ENCODE data around the gene ZNF790.
A peak's percentile ranks its signal among the peaks of the same experiment; 100 is the strongest.
"Not testable (repeated sequence)": the region's sequence is repeated elsewhere in the genome, so short reads cannot be mapped to it uniquely, and the experiment has no call there.

ZNF790 gene

DNA sequence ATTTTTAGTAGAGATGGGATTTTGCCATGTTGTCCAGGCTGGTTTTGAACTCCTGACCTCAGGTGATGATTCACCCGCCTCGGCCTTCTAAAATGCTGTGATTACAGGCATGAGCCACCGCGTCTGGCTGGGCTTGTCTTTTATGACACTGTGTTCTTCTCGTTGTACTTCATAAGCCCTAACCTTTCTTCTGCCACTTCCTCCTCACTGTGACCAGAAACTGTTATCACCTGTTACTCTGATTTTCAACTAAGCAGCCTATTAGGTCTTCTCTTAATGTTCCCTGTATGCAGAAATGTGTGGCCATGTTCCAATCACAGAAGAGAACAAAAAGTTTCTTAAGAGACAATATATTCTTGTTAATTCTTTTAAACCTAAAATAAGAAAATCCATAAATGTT lies 16.4 kb downstream of the ZNF790 start:
- H3K4me1 ChIP-seq (ENCODE audit: control insufficient read depth, insufficient read depth, low read length) = no peaks in the 10 kb centered on the region
- peaks cover 87% of the 10 kb centered on the region for H3K9me3 ChIP-seq (ENCODE audit: control insufficient read depth, insufficient read depth, low read length)
- no peak overlapping the region for H3K27ac ChIP-seq (ENCODE audit: low read depth, low read length)
- peaks cover 70% of the 10 kb centered on the region for H3K36me3 ChIP-seq (ENCODE audit: control insufficient read depth, insufficient read depth, low read length)
- no peak overlapping the region for H3K4me3 ChIP-seq (ENCODE audit: low read depth, low read length)
- no peak overlapping the region for H3K9ac ChIP-seq (ENCODE audit: low read depth, low read length)
- no peaks in the 10 kb centered on the region for H3K27me3 ChIP-seq (ENCODE audit: control insufficient read depth, insufficient read depth, low read length)

DNA sequence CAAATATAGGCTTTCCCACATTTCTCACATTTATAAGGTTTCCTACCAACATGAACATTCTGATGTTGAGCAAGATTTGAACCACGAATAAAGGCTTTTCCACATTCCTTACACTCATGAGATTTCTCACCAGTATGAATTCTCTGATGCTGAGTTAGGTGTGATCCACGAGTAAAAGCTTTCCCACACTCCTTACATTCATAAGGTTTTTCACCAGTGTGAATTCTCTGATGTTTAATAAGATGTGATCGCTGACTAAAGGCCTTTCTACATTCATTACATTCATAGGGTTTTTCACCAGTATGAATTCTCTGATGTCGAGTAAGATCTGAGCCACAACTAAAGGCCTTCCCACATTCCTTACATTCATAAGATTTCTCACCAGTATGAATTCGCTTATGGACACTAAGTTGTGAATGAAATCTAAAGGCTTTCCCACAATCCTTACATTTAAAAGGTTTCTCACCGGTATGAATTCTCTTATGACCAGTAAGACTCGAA lies 19.0 kb downstream of the ZNF790 start:
- Histone ChIP-seq H3K27ac (ENCODE audit: low read depth, low read length) (no peak overlapping the region), H3K9ac (ENCODE audit: low read depth, low read length) (no peak overlapping the region), H3K4me1 (ENCODE audit: control insufficient read depth, insufficient read depth, low read length) (no peaks in the 10 kb centered on the region), H3K9me3 (ENCODE audit: control insufficient read depth, insufficient read depth, low read length) (peaks cover 94% of the 10 kb centered on the region), H3K4me3 (ENCODE audit: low read depth, low read length) (peak overlapping the region; percentile 4; the same call in 1 of the 2 replicates), H3K36me3 (ENCODE audit: control insufficient read depth, insufficient read depth, low read length) (peaks cover 64% of the 10 kb centered on the region), H3K27me3 (ENCODE audit: control insufficient read depth, insufficient read depth, low read length) (no peaks in the 10 kb centered on the region)

GRCh38 chr19:36807029-36807428 lies 31.2 kb downstream of the ZNF790 start:
- H3K27me3 ChIP-seq (ENCODE audit: control insufficient read depth, insufficient read depth, low read length) = no peaks in the 10 kb centered on the region
- peaks cover 17% of the 10 kb centered on the region for H3K36me3 ChIP-seq (ENCODE audit: control insufficient read depth, insufficient read depth, low read length)
- no peaks in the 10 kb centered on the region for H3K4me1 ChIP-seq (ENCODE audit: control insufficient read depth, insufficient read depth, low read length)
- no peak overlapping the region for H3K9ac ChIP-seq (ENCODE audit: low read depth, low read length)
- H3K9me3 ChIP-seq (ENCODE audit: control insufficient read depth, insufficient read depth, low read length) = peaks cover 55% of the 10 kb centered on the region
- no peak overlapping the region for H3K27ac ChIP-seq (ENCODE audit: low read depth, low read length)
- no peak overlapping the region for H3K4me3 ChIP-seq (ENCODE audit: low read depth, low read length)

DNA sequence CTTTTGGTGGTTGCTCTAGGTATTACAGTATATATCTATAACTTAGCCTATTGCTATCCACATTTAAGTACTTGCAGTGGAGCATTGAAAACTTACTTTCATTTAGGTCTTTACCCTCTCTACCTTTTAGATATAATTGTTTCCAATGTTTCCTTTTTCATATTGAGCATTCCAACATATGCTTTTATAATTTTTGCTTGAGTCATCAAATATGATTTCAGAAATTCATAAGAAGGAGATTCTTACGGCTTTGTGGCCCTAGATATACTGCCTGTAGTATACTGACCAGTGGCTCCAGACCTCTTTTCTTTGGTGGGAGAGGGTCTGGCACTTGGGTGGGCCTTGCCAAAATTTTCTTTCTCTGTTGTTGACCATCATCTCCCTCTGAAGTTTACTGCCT lies 32.8 kb downstream of the ZNF790 start:
- Histone ChIP-seq H3K36me3 (ENCODE audit: control insufficient read depth, insufficient read depth, low read length) (peaks cover 21% of the 10 kb centered on the region), H3K9me3 (ENCODE audit: control insufficient read depth, insufficient read depth, low read length) (peaks cover 41% of the 10 kb centered on the region), H3K4me1 (ENCODE audit: control insufficient read depth, insufficient read depth, low read length) (no peaks in the 10 kb centered on the region), H3K27ac (ENCODE audit: low read depth, low read length) (no peak overlapping the region), H3K27me3 (ENCODE audit: control insufficient read depth, insufficient read depth, low read length) (no peaks in the 10 kb centered on the region), H3K4me3 (ENCODE audit: low read depth, low read length) (no peak overlapping the region), H3K9ac (ENCODE audit: low read depth, low read length) (no peak overlapping the region)

- Histone ChIP-seq H3K9me3 (ENCODE audit: control insufficient read depth, insufficient read depth, low read length) (peaks cover 26% of the 10 kb centered on the region), H3K4me3 (ENCODE audit: low read depth, low read length) (peak overlapping the region; percentile 92), H3K27me3 (ENCODE audit: control insufficient read depth, insufficient read depth, low read length) (no peaks in the 10 kb centered on the region), H3K4me1 (ENCODE audit: control insufficient read depth, insufficient read depth, low read length) (no peaks in the 10 kb centered on the region), H3K36me3 (ENCODE audit: control insufficient read depth, insufficient read depth, low read length) (peaks cover 15% of the 10 kb centered on the region), H3K27ac (ENCODE audit: low read depth, low read length) (no peak overlapping the region), H3K9ac (ENCODE audit: low read depth, low read length) (peak overlapping the region; percentile 92)
These were observed 40.4 kb downstream of the ZNF790 start for GRCh38 chr19:36797786-36798108.

DNA sequence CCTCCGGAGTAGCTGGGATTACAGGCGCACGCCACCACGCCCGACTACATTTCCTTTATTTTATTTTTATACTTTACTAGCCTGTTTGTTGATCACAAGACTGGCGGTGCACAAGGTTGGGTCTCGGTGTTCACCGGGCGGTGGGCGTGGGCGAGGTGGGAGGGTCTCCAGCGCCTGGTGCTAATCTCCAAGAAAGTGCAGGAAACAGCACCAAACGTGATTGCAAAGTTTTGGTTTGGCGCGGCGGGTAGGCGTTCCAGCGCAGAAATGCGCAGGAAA lies 41.5 kb downstream of the ZNF790 start:
- Histone ChIP-seq H3K27me3 (ENCODE audit: control insufficient read depth, insufficient read depth, low read length) (no peaks in the 10 kb centered on the region), H3K4me1 (ENCODE audit: control insufficient read depth, insufficient read depth, low read length) (no peaks in the 10 kb centered on the region), H3K9ac (ENCODE audit: low read depth, low read length) (0 out of 2 replicates have a peak overlapping the region, but pooled peaks have one; percentile 38), H3K9me3 (ENCODE audit: control insufficient read depth, insufficient read depth, low read length) (peaks cover 21% of the 10 kb centered on the region), H3K4me3 (ENCODE audit: low read depth, low read length) (peak overlapping the region; percentile 92), H3K27ac (ENCODE audit: low read depth, low read length) (no peak overlapping the region), H3K36me3 (ENCODE audit: control insufficient read depth, insufficient read depth, low read length) (peaks cover 8% of the 10 kb centered on the region; the same call in 1 of the 2 replicates)

- not testable (repeated sequence) for H3K9ac ChIP-seq (ENCODE audit: low read depth, low read length); H3K27ac ChIP-seq (ENCODE audit: low read depth, low read length); H3K27me3 ChIP-seq (ENCODE audit: control insufficient read depth, insufficient read depth, low read length); H3K36me3 ChIP-seq (ENCODE audit: control insufficient read depth, insufficient read depth, low read length); H3K4me1 ChIP-seq (ENCODE audit: control insufficient read depth, insufficient read depth, low read length)
- H3K4me3 ChIP-seq (ENCODE audit: low read depth, low read length) = peak overlapping the region; percentile 42
- peaks cover 18% of the 10 kb centered on the region for H3K9me3 ChIP-seq (ENCODE audit: control insufficient read depth, insufficient read depth, low read length)
These were observed 46.6 kb downstream of the ZNF790 start for GRCh38 chr19:36791420-36792141.

DNA sequence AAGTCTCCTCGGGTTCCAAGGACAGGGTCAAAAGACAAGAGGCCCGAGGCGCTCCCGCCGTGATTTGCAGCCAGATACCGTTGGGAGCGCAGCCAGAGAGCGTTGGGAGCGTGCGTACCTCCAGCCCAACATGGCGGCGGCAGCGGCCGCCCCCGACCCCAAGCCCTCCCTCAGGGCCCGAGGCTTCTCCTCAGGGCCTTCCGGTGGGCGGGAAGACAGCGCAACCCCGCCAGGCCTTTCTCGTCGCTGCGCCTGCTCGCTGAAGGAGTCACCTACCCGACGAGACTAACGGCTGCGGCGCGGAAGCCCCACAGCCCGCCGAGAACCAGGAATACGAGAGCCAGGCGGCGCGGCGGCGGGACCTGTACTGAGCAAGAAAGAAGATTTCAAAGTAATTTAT lies 62.4 kb downstream of the ZNF790 start:
- Histone ChIP-seq H3K27ac (ENCODE audit: low read depth, low read length) (no peak overlapping the region), H3K4me3 (ENCODE audit: low read depth, low read length) (peak overlapping the region; percentile 36; the same call in 1 of the 2 replicates), H3K9me3 (ENCODE audit: control insufficient read depth, insufficient read depth, low read length) (peaks cover 11% of the 10 kb centered on the region), H3K9ac (ENCODE audit: low read depth, low read length) (peak overlapping the region; percentile 44; the same call in 1 of the 2 replicates), H3K4me1 (ENCODE audit: control insufficient read depth, insufficient read depth, low read length) (no peaks in the 10 kb centered on the region), H3K27me3 (ENCODE audit: control insufficient read depth, insufficient read depth, low read length) (no peaks in the 10 kb centered on the region), H3K36me3 (ENCODE audit: control insufficient read depth, insufficient read depth, low read length) (0 out of 2 replicates have a peak, but pooled peaks cover 6% of the 10 kb centered on the region)

DNA sequence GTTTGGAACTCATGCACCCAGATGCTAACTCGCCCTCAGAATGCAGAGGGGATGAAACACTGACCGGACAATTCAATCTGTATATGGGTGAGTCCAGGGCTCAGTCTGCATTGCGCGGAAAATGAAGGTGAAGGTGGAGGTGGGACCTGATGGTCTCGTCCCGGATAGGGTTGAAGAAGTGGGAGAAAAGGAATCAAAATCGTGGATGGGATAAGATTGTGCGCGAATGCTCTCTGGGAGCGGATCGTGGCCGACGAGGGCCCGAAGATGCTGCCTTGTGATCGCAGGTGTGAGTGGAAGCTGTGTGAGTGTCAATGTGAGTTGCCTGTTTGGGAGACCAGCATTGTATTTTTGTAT lies 65.0 kb downstream of the ZNF790 start:
- peak overlapping the region; percentile 94 for H3K9ac ChIP-seq (ENCODE audit: low read depth, low read length)
- H3K27ac ChIP-seq (ENCODE audit: low read depth, low read length) = no peak overlapping the region
- H3K4me1 ChIP-seq (ENCODE audit: control insufficient read depth, insufficient read depth, low read length) = no peaks in the 10 kb centered on the region
- no peaks in the 10 kb centered on the region for H3K27me3 ChIP-seq (ENCODE audit: control insufficient read depth, insufficient read depth, low read length)
- H3K36me3 ChIP-seq (ENCODE audit: control insufficient read depth, insufficient read depth, low read length) = peaks cover 18% of the 10 kb centered on the region
- peak overlapping the region; percentile 96 for H3K4me3 ChIP-seq (ENCODE audit: low read depth, low read length)
- peaks cover 10% of the 10 kb centered on the region; the same call in 1 of the 2 replicates for H3K9me3 ChIP-seq (ENCODE audit: control insufficient read depth, insufficient read depth, low read length)

GRCh38 chr19:36772311-36773222 lies 65.6 kb downstream of the ZNF790 start, which contains the start of gene ZNF850:
Gene ZNF850, minus strand, starts transcription at chr19:36772807. Its CDS starts 10,201 bp downstream, at chr19:36762606.
- peaks cover 10% of the 10 kb centered on the region; the same call in 1 of the 2 replicates for H3K9me3 ChIP-seq (ENCODE audit: control insufficient read depth, insufficient read depth, low read length)
- H3K27ac ChIP-seq (ENCODE audit: low read depth, low read length) = peak within 1 kb of the TSS; percentile 80
- H3K36me3 ChIP-seq (ENCODE audit: control insufficient read depth, insufficient read depth, low read length) = peaks cover 18% of the 10 kb centered on the region

More at GRCh38 chr19:36772311-36773222, 65.6 kb downstream of the ZNF790 start, which contains the start of gene ZNF850:
- Histone ChIP-seq H3K4me1 (ENCODE audit: control insufficient read depth, insufficient read depth, low read length) (no peaks in the 10 kb centered on the region), H3K27me3 (ENCODE audit: control insufficient read depth, insufficient read depth, low read length) (no peaks in the 10 kb centered on the region), H3K4me3 (ENCODE audit: low read depth, low read length) (peak within 1 kb of the TSS; percentile 96), H3K9ac (ENCODE audit: low read depth, low read length) (peak within 1 kb of the TSS; percentile 94)

Measured in HUES48 (cell line).